Smooth muscle cell of the pulmonary artery (primary cell): ENCODE results near the gene OR10H4. TPM values are rescaled to one million over a fixed set of nuclear protein-coding genes. Genes with fewer than 3 reads are reported as not detected.

Experiments used
- total RNA-seq: library from RNA; depleted of rRNA; stranded (reverse); fragments of >200 nt; gene quantifications from 2 replicates; pipeline ENCODE4 v1.2.3, GENCODE V29; 2014

OR10H4 gene
- total RNA-seq: not detected in 2 replicates

GRCh38 chr19:15948223-15949058 lies at the start of gene OR10H4:
OR10H4 (plus strand) TSS chr19:15949008; CDS start chr19:15949008, 0 bp downstream.

GRCh38 chr19:15934332-15935078 lies 14.3 kb upstream of the OR10H4 start, which contains the start of gene CYP4F11:
CYP4F11 (minus strand) TSS chr19:15934529; CDS start chr19:15934408, 121 bp downstream.

Other genes with a start within 250 kb of the OR10H4 start
- gene OR10H2, start 221.0 kb upstream of the OR10H4 start, total RNA-seq: not detected in 2 replicates
- not detected in 2 replicates for gene OR10H3, start 211.0 kb upstream of the OR10H4 start, total RNA-seq
- gene OR10H5, start 161.3 kb upstream of the OR10H4 start, total RNA-seq: not detected in 2 replicates
- gene OR10H1, start 133.3 kb upstream of the OR10H4 start, total RNA-seq: not detected in 2 replicates
- not detected in 2 replicates for gene CYP4F2, start 50.9 kb upstream of the OR10H4 start, total RNA-seq
- gene CYP4F11, start 14.5 kb upstream of the OR10H4 start, total RNA-seq: 0.03 and 0.33 TPM in 2 replicates
- gene TPM4, start 127.5 kb downstream of the OR10H4 start, total RNA-seq: 1,063 and 1,104 TPM in 2 replicates
- 67.0 and 88.8 TPM in 2 replicates for gene RAB8A, start 162.9 kb downstream of the OR10H4 start, total RNA-seq
- not detected in 2 replicates for gene HSH2D, start 194.7 kb downstream of the OR10H4 start, total RNA-seq
- gene CIB3, start 224.5 kb downstream of the OR10H4 start, total RNA-seq: not detected in 2 replicates
- gene FAM32A, start 236.4 kb downstream of the OR10H4 start, total RNA-seq: 63.2 and 77.5 TPM in 2 replicates
- 104 and 106 TPM in 2 replicates for gene AP1M1, start 248.9 kb downstream of the OR10H4 start, total RNA-seq